HG02623 (cell line): ENCODE results near the gene GET4.

Experiments used
- ATAC-seq: cut with Tn5 transposase; IDR thresholded peaks from one replicate; pipeline ENCODE4 v1.9.1; 2021; ENCODE audit warnings: moderate library complexity; ENCODE audit not compliant: unreplicated experiment

The GET4 gene

DNA sequence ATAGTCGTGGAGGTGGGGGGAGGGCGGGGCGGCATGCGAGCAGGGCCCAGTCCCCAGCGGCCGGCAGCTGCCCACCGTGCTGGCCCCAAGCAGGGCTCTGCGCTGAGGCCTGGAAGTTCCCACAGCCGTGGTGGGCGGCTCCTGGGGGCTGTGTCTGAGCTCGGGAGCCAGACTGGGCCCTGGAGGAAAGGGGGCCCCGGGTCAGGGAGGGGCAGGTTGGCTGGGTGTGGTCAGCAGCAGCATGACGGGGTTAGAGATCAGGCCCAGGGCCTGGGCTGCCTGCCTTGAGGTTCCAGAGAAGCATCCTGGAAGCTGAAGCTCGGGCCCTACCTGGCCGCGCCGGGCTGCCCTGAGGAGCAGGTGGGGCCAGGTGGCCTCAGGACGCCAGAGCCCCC is 22.1 kb downstream of the GET4 start:
- no peak for ATAC-seq

DNA sequence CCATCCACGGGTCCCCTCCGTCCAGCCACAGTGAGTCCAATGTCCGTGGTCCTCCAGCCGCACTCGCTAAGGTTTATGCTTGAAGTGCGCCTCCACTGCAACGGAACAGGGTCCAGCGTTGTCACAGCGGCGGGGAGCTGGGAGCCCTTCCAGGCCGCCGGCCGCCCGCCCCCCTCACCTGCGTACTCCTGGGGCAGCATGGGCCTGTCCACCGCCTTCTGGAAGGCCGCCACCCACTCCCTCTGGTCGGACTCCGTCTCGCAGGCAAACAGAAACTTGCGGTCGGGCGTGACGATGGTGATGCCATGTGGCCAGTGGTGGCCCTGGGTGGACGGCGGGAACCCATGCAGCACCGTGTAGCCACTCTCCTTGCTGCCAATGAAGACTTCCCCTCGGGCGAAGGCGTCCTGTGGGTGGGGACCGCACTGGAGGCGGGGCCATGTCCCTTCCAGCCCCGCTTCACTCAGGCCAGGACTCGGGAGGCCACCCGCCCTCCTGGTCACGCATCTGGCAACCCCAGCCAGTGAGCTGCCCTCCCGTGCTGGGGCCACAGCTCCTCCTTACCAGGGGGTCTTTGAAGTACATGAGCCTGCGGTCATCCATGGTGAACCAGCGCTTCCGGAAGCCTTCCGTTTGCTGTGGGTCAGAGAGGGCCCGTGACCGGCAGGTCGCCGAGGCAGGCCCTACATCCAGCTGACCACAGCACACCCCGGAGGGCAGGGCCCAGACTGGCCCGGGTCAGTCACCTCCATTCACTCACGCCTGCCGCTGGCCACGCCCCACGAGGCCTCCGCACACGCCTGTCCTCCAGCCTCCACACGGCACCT is 22.7 kb downstream of the GET4 start:
- no peak for ATAC-seq

DNA sequence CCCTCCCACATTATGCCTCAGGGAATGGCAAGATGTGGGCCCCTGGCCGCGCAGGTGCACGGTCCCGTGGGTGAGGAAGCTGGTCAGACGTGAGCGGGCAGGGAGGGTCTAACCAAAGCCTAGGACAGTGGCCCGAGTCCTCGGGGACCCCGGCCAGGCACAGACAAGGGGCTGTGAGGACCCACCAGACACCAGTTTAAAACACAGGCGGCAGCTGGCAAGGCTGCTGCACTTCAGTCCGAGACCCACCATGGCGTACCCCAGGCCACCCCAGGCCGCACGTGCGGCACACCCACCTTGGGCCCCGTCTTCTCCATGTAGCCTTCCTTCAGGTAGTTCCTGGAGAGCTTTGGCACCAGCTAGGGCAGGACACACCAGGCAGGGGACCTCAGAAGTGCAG is 23.5 kb downstream of the GET4 start:
- no peak for ATAC-seq

DNA sequence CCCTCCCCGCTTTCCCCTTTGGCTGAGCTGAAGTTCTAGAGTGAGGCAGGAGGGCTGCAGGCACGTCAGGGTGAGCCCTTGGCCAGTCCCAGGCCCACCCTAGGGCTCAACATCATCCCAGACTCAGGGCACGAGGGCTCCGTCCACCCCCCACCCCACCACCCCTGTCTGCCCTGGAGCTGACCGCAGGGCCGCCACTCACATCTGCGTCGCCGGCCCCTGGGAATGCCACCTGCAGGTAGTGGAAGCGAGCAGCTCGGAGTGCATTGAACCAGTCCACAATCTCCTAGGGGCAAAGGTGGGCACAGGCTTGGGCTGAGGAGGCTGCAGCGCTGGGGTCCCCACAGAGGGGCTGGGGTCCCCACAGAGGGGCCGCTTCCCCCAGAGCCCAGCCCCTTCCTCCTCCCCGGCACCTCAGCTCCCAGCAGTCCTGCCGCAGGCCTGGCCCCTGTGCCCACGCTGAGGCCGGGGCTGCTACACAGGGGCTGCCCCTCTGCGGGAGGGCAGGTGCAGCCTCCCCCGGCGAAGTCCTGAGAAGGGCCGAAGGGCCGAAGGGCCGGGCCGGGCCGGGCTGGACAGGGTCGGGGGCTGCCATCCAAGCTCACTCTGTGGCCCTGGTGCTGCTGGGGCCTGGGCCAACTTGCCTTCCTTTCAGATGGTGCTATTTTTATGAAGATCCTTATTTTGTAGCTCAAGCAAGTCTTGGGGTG is 24.1 kb downstream of the GET4 start:
- ATAC-seq: no peak

DNA sequence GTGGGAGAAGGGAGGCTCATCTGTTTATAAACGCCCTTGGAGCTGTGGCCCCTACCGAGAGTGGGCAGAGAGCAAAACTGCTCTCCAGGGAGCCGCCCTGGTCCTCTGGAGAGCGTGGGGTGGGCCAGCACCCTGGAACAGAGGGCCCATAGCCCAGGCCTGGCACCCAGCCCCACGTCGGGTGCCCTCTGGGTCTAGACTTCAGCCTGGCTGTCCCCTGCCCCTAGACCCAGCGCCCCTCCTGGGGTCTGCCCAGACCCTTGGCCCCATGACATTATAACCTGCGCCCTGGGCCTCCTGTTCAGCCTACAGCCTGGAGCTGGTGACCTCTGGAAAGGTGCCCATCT is 24.7 kb downstream of the GET4 start:
- no peak for ATAC-seq

DNA sequence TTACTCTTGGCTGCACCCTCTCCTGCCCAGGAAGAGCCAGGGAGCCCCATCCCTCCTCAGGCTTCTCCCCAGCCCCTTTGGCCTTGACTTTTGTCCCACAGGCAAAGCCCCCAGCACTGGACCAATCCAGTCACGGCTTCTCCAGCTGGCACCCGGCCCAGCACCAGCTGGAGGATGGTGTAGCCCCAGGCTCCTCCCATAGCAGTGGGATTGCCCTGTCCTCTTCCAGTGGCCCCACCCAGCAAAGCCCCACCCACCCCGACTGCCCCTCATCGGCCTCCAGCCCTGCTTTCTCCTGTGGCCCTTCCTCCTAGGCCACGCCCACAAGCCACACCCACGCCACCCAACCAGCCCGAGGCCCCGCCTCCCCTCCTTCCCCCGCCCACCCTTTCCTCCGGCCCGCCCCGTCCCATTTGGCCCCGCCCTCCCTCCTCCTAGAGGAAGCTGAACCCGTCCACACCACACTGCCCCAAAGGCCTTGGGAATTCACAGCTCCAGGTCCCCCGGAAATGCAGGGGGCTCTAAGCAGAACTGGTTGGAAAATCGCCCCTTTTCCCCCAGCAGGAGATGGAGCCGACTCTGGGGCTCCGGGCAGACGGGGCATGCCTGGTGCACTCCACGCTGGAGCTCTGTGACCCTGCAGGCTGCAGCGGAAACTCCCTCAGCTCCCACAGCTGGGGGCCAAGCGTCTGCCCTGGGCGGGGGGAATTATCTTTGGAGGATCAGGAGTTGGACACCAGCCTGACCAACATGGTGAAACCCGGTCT is 25.2 kb downstream of the GET4 start:
- ATAC-seq: no peak

DNA sequence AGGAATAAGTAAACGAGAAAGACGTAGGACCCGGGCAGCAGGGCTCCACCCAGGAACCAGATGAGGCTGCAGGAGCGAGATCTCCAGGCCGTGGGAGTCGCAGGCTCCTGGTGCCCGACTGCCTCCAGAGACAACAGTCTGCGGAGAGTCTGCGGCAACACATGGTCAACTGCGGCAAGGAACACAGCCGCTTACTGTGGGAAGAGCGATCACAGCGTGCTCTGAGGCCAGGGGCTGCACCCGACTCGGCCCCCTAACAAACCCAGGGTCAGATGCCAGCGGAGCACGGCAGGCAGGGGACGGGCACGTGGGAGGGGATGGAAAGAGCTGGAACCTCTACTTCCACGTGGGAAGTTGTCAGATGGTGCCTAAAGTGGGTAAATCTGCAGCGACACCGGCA is 26.6 kb downstream of the GET4 start:
- no peak for ATAC-seq

DNA sequence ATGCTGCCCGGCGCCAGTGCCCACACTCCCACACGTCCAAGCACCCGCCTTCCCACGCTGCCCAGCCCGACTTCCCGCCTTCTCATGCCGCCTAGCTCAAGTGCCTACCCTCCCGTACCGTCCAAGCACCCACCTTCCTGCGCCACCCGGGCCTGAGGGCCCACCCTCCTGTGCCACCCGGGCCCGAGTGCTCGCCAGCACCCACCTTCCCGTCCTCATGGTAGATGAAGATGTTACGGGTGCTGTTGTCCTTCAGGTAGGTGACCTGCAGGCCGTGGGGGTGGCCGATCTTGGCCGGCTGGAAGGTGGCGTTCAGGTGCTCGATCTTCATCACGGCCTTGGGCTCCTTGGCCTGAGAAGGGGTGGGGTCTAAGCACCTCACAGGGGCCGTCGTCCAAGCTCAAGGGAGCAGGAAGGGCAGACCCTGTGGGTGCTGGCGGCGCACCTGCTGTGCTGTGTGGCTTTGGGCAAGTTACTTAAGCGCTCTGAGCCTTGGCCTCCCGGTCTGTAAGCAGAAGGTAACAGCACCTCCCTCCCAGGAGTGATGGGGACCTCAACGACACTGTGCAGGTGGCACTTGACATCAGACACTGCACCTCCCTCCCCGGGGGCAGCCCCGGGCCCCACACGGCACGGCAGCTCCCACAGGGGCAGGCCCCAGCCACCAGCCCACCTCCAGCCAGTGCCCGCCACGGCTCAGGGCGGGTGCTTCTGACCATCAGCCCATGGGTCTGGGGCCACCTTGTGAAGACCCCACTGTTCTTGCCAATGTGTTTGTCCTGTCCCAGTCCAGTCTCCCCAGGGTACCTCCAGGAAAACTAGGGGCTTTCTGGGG is 27.8 kb downstream of the GET4 start:
- ATAC-seq: no peak

DNA sequence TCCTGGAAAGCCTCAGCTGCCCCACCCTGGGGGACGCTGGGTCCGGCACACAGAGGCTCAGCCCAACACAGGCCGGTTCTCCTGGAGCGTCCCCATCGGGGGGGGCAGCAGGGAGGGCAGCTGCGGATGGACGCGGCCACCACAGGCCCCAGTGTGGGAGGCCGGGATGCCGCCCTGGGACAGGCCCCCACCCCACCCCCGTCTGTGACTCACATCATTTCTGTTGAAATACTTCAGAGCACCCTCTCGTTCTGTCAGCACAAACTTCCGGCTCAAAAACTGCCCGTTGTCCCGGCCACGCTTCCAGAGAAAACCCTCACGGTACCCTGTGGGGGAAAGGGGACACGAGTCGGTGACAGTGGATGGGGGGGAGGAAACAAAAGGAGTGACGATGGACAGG is 28.5 kb downstream of the GET4 start:
- ATAC-seq: no peak

DNA sequence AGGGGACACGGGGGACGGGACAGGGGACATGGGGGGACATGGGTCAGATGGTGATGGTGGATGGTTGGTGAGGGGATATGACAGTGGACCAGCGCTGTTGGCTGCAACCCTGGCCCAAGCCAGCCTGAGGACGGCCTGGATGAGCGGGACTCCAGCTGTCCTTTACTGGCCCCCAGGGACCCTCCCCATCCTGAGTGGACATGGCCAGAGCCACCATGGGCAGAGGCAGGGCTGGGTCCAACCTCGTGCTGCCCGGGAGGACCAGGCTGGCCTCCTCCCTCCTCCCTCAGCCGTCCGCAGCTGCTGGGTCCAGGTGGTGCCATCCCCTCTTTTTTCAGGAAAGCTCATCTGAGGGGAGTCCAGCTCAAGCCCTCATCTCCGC is 30.4 kb downstream of the GET4 start:
- no peak for ATAC-seq

DNA sequence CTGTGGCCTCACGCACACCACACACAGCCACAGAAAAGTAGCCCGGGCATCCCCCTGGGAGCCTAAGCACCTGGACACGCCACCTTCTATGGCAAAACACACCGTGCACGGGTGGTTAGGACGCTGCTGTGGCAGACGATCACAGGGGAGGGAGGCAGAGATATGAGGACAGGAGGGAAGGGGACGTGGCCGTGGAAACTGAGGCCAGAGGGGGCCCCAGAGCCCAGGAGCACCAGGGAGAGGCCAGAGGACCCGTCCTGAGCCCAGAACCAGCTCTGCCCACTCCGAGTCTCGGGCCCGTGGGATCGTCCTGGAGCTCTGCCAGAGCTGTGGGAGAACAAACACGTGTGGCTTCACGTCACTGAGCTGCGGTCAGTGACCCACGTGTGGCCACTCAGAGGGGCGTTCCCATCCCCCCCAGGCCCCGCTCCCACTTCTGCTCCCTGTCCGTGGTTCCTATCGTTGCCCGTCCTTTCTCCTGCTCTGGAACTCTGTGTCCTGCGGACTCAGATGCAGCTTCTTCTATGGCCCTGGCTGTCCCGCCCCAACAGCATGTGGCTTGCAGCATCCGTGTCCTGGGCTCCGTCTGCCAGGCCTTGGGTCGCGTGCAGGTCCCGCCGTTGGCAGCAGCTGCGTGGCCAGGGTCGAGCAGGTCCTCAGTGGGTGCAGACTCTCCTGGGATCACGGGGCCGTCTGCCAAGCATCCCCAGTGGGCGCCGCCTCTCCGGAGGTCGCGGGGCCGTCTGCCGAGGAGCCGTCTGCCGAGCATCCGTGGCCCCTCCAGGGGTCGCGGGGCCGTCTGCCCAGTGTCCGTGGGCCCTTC is 31.0 kb downstream of the GET4 start:
- ATAC-seq: no peak

DNA sequence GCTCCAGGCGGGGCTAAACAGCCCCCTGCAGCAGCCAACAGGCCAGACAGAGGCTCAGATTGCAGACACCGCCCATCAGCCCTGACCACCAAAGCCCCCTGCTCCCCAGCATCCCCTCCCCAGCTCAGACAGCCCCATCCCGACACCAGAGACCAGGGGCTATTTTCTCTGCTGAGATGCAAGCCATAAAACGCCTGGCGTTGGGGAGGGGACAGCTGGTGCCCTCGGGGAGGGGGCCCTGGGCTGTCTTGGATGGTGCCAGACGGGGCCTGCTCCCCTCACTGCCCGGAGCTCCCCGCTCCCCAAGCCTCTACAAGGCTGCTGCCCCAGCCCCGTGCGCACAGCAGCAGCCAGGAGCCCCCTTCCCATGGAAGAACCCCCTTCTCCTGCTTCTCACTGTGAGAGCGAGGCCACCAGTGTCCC is 31.8 kb downstream of the GET4 start:
- no peak for ATAC-seq

DNA sequence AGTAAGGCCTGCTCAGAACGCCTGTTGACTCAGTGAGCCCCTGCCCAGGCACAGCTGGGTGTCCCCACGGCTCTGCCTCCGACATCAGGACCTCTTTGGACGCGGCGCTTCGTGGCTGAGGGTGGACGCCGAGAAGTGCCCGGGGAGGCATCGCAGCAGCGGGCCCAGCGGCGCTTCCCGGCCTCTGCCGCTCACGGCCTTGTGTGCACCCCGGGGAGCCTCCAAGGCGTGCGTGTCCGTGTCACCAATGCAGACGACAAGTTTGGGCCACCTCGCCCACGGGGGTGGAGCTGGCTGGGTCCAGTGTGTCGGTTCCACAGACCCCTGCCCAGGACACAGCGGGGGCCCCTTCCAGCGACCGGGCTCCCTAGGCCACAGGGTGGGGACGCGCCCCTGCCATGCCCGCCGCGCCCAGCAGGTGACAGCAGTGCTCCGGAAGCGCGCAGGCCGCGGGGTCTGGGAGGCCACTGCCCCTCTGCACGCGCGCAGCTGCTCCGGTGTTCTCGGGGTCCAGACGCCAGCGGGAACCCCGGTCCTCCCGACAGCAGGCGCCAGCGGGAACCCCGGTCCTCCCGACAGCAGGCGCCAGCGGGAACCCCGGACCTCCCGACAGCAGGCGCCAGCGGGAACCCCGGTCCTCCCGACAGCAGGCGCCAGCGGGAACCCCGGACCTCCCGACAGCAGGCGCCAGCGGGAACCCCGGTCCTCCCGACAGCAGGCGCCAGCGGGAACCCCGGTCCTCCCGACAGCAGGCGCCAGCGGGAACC is 32.4 kb downstream of the GET4 start:
- peak; percentile 82 for ATAC-seq

DNA sequence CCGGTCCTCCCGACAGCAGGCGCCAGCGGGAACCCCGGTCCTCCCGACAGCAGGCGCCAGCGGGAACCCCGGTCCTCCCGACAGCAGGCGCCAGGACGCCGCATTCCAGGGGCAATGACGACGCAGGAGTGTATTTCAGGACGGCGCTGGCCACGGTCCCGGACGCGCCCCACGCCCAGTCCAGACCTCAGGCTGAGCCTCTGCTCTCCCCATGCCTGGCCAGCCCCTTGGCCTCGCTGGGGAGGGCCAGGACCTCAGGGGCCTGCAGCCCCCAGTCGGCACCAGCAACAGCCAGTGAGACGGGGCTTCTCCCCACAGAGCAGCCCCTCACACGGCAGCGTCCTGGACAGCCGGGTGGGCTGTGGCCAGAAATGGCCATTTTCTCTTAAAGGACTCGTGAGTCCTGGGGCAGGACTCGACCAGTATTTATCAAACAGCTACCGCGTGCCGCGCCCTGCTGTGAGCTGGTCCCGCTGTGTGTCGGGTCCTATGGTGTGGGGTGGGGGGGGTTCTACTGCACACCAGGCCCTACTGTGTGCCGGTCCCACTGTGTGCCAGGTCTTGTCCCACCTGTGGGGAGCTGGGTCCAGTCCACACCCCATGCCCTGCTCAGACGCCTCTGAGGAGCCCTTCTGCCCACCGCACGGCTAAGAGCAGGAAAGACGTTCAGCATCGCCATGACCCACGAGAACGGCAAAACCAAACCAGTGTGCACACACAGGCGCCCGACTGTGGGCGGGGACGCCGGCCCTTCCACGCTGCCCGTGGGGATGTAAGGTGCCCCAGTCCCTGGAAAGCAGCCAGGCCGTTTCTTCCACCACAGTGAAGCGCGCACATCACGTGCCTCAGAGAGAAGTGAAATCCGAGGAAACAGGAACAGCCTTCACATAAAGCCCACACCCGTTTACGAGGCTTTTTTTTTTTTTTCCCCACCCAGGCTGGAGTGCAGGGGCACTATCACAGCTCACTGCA is 33.3 kb downstream of the GET4 start:
- ATAC-seq: no peak

DNA sequence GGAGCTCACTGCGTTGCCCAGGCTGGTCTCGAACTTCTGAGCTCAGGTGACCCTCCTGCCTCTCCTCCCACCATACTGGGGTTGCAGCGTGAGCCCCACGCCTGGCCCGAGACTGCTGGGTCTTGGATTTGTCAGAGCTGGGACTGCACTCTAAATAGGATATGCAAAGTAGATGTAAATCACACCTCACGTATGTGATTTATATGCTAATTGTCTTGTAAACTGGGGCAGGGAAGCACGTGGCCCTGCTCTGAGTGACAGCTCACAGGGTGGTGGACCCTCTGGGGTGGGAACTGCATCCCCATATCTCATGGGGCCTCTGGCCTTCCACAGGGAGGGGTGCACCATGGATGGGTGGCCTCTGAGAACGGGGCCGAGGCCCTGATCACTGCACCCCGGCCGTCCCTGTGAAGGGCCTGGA is 34.1 kb downstream of the GET4 start:
- no peak for ATAC-seq

DNA sequence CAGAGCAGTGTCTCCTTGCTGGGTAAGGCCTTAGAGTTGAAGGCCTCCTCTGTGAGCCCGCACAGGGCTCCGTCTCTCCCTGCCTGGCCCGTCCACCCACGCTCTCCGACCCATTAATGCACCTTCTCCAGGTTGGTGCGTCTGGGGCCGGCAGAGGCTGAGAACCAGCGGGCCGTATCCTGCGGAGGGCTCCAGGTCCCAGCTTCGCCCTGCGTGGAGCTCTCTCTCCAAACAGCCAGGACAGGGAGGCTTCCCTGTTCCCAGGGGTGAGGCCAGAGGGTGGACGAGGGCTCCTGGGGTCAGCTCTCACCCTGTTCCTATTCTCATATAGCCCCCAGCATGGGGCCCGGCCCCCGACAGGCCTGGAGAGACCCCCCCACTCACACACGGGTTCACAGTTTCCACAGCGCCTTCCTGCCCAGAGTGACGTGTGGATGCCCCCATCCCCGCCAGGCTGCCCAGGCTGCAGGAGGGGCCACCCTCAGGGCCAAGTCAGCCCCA is 34.6 kb downstream of the GET4 start:
- ATAC-seq: no peak

DNA sequence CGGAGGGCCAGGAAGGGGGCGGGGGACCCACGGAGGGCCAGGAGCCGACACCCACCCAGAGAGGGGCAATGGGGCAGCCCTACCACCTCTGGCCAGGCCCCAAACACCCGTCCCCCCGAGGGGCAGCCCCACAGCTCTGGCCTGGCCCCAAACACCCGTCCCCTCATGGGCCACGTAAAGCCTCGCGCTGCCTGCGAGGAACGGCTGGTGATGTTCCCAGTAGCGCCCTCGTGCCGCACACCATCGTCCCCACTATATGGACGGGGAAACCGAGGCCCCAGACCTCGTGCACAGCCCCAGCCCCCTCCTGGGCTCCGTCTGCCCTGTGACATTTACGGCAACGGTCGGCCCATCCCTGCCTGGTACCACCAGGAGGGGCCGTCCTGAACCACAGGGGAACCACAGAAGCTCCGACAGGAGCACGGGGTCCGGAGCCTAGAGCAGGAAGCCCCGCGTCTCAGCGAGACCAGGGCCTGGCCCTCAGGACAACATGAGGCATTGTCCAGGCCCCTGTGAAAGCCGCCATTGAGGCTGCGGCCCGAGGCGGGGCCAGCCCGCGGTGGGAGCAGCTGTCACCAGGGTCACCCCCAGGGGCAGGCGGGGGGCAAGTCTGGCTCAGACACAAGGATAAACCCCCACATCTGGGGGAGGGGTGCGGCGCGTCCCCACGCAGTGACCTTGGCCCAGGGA is 35.6 kb downstream of the GET4 start:
- no peak for ATAC-seq
